SU-DHL-6 (cell line): Measurements from ENCODE around the gene ZNF212.

Experiments used
- H2AFZ ChIP-seq: fragments of 200-600 bp; sonication (generic); 2 replicates; pipeline ENCODE4 v1.6.1; 2014; ENCODE audit warnings: low read depth, mild to moderate bottlenecking, moderate library complexity, mixed read lengths, antibody characterized with exemption, low read length; ENCODE audit not compliant: severe bottlenecking
- H3F3A ChIP-seq: fragments of 200-600 bp; shearing (Covaris generic); 2 replicates; pipeline ENCODE4 v1.6.0; 2016; ENCODE audit warnings: antibody characterized with exemption, mild to moderate bottlenecking; ENCODE audit not compliant: insufficient read depth
- H3K27ac ChIP-seq: fragments of 200-600 bp; sonication (generic); 2 replicates; pipeline ENCODE4 v1.5.1; 2016; ENCODE audit warnings: low read depth, mild to moderate bottlenecking, low read length, moderate library complexity, mixed read lengths
- H3K27me3 ChIP-seq: fragments of 200-600 bp; sonication (generic), shearing (Covaris generic); 2 replicates; pipeline ENCODE4 v1.6.0; 2014; ENCODE audit warnings: mild to moderate bottlenecking, low read length
- H3K36me3 ChIP-seq: fragments of 200-600 bp; sonication (generic); 2 replicates; pipeline ENCODE4 v1.6.1; 2014; ENCODE audit warnings: mild to moderate bottlenecking, low read length, mixed read lengths
- H3K4me2 ChIP-seq: fragments of 300-600, 200-600 bp; shearing (Covaris generic), sonication (generic); 2 replicates; pipeline ENCODE4 v1.6.0; 2014; ENCODE audit warnings: low read length, low read depth, mild to moderate bottlenecking; ENCODE audit not compliant: poor library complexity, severe bottlenecking
- H3K4me3 ChIP-seq: fragments of 200-600 bp; sonication (generic); 2 replicates; pipeline ENCODE4 v1.5.1; 2014; ENCODE audit warnings: antibody characterized with exemption, low read length, mild to moderate bottlenecking, mixed read lengths; ENCODE audit not compliant: insufficient read depth, poor library complexity, severe bottlenecking
- H3K79me2 ChIP-seq: fragments of 200-600 bp; sonication (generic); 2 replicates; pipeline ENCODE4 v1.6.1; 2014; ENCODE audit warnings: mild to moderate bottlenecking, low read length, moderate library complexity; ENCODE audit not compliant: insufficient read depth
- H3K9ac ChIP-seq: fragments of 200-600 bp; sonication (generic); 2 replicates; pipeline ENCODE4 v1.7.0; 2014; ENCODE audit warnings: mild to moderate bottlenecking, low read length
- H3K9me2 ChIP-seq: fragments of 200-600 bp; sonication (generic); replicated peaks from 2 replicates; pipeline ENCODE4 v1.6.1; 2014; ENCODE audit warnings: low read length; ENCODE audit not compliant: insufficient read depth
- H3K9me3 ChIP-seq: fragments of 200-600 bp; sonication (generic); 2 replicates; pipeline ENCODE4 v1.6.1; 2014; ENCODE audit warnings: low read length, mixed read lengths; ENCODE audit not compliant: insufficient read depth
- H4K20me1 ChIP-seq: fragments of 200-600 bp; sonication (generic); 2 replicates; pipeline ENCODE4 v1.6.1; 2014; ENCODE audit warnings: low read depth, mild to moderate bottlenecking, antibody characterized with exemption, low read length, moderate library complexity, mixed read lengths
- EZH2phosphoT487 ChIP-seq: fragments of 200-600 bp; sonication (generic), shearing (Covaris generic); conservative IDR thresholded peaks from 2 replicates; pipeline ENCODE4 v1.6.1; 2018; ENCODE audit warnings: mild to moderate bottlenecking, antibody characterized with exemption, low read length, moderate library complexity, mixed read lengths
- TF ChIP-seq, protein P1 (sequence below): fragments of 200-600 bp; sonication (generic); IDR thresholded peaks from one replicate; pipeline ENCODE4 v1.5.1; 2017; ENCODE audit warnings: antibody characterized with exemption, mild to moderate bottlenecking, low read length, moderate library complexity; ENCODE audit not compliant: insufficient read depth, poor library complexity, severe bottlenecking

The ZNF212 gene

DNA sequence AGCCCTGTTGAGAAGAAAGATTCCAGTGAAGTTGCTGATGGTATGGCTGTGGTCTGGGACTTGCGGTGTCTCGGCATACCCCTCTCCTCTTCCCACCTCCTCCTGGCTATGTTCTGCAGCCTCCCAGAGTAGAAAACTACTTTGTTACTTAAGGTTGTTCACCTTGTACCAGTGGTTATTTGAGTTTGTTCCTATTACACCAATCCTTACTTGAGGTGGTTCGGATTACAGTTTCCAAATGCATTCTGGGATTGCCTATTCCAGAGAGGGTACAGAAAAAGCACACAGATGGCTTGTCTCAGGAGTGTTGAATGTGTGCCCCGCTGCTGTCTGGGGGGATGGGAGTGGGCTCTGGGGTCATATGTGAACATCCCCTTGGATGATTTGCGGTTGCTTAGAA, 15.7 kb downstream of the ZNF212 start:
- Histone ChIP-seq H3K9me2 (no peaks in the 10 kb centered on the region), H3K9me3 (no peaks in the 10 kb centered on the region), H3K4me2 (no peak overlapping the region), H3K27ac (no peak overlapping the region), H2AFZ (no peak overlapping the region), H3K4me3 (no peak overlapping the region), H4K20me1 (no peaks in the 10 kb centered on the region), H3F3A (no peaks in the 10 kb centered on the region), H3K27me3 (no peaks in the 10 kb centered on the region), H3K36me3 (0 out of 2 replicates have a peak, but pooled peaks cover 10% of the 10 kb centered on the region), H3K9ac (no peak overlapping the region), H3K79me2 (no peaks in the 10 kb centered on the region)
- TF ChIP-seq, protein P1, sequence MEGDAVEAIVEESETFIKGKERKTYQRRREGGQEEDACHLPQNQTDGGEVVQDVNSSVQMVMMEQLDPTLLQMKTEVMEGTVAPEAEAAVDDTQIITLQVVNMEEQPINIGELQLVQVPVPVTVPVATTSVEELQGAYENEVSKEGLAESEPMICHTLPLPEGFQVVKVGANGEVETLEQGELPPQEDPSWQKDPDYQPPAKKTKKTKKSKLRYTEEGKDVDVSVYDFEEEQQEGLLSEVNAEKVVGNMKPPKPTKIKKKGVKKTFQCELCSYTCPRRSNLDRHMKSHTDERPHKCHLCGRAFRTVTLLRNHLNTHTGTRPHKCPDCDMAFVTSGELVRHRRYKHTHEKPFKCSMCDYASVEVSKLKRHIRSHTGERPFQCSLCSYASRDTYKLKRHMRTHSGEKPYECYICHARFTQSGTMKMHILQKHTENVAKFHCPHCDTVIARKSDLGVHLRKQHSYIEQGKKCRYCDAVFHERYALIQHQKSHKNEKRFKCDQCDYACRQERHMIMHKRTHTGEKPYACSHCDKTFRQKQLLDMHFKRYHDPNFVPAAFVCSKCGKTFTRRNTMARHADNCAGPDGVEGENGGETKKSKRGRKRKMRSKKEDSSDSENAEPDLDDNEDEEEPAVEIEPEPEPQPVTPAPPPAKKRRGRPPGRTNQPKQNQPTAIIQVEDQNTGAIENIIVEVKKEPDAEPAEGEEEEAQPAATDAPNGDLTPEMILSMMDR: no peak
- no peak for TF ChIP-seq EZH2phosphoT487

- no peak overlapping the region for H3K27ac ChIP-seq
Measured at GRCh38 chr7:149256568-149256967, 17.1 kb downstream of the ZNF212 start.

GRCh38 chr7:149257146-149257545, 17.7 kb downstream of the ZNF212 start:
- Histone ChIP-seq H3F3A (0 out of 2 replicates have a peak, but pooled peaks cover 7% of the 10 kb centered on the region), H3K4me2 (no peak overlapping the region), H3K4me3 (no peak overlapping the region), H3K9me2 (no peaks in the 10 kb centered on the region), H3K27me3 (no peaks in the 10 kb centered on the region), H3K36me3 (0 out of 2 replicates have a peak, but pooled peaks cover 10% of the 10 kb centered on the region), H3K79me2 (no peaks in the 10 kb centered on the region), H3K27ac (no peak overlapping the region), H3K9ac (no peak overlapping the region), H4K20me1 (no peaks in the 10 kb centered on the region), H2AFZ (no peak overlapping the region), H3K9me3 (no peaks in the 10 kb centered on the region)
- TF ChIP-seq, protein P1: no peak
- TF ChIP-seq EZH2phosphoT487: no peak

More at GRCh38 chr7:149256568-149256967, 17.1 kb downstream of the ZNF212 start:
- Histone ChIP-seq H3K36me3 (0 out of 2 replicates have a peak, but pooled peaks cover 10% of the 10 kb centered on the region), H3K9me2 (no peaks in the 10 kb centered on the region), H3K79me2 (no peaks in the 10 kb centered on the region), H3K9me3 (no peaks in the 10 kb centered on the region), H3F3A (0 out of 2 replicates have a peak, but pooled peaks cover 6% of the 10 kb centered on the region), H4K20me1 (no peaks in the 10 kb centered on the region), H3K9ac (no peak overlapping the region), H2AFZ (no peak overlapping the region), H3K4me2 (no peak overlapping the region), H3K27me3 (no peaks in the 10 kb centered on the region), H3K4me3 (no peak overlapping the region)
- TF ChIP-seq, protein P1: no peak
- TF ChIP-seq EZH2phosphoT487: no peak
